Left ventricle myocardium superior (tissue), 1 donor: ENCODE measurements around the gene EDEM1. TPM values are rescaled to one million over a fixed set of nuclear protein-coding genes. Genes with fewer than 3 reads are reported as not detected.

ENCODE experiments used
- ATAC-seq: fragments of 200-7000 bp; cut with Tn5 transposase; one replicate; pipeline ENCODE4 v1.9.1; 2020; ENCODE audit warnings: mild to moderate bottlenecking, moderate library complexity
- DNase-seq: peaks from one replicate; pipeline ENCODE4 v3.0.0-alpha.2; 2020
- intact Hi-C: fragments of 100-400 bp; cut with micrococcal nuclease; formaldehyde crosslinking; loops from one replicate; pipeline ENCODE4 v1.11.0; 2022
- total RNA-seq: library from RNA; stranded (reverse); fragmentation: NEBNext Ultra II Directional; extraction: Animal tissue kit (Norgen Biotek cat#: 25700); gene quantifications from one replicate; pipeline ENCODE4 v1.2.1, GENCODE V29; 2021
- donor health status: DM: no; HTN: yes; CAD: no; lungs with severe emphysema.

The EDEM1 gene
- total RNA-seq, 1 donor from 2014 or later: 6.1 TPM

DNA sequence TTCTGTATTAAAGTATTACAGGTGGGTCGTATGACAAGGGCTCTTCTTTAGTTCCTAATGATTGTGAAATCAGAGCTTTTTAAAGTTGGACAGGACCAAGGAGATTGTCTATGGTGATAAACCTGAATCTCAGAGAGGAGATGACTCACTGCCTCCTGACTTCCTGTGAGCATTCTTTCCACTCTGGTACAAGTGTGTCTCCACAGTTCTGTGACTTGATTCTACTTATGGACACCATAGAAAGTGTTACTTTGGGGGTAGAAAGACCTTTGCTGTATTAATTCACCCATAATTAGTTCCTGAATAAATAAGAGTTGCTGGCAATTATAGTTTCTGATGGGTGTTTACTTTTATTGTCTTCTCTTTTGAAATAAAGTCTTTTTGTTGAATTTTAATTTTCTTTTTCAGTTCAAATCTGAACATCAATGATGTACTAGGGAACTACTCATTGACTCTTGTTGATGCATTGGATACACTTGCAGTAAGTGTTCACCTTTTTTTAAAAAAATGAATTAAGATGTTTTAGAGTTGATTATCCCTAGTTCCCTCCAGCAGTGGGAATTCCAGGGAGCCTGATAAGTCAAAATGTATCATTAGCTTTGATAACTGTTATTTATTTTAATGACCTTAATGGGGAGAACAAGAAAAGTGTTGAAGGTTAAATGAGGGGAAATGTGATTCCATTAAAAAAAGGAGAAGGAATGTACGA, 7.4 kb downstream of the EDEM1 start:
- intact Hi-C loops: no loop called here
- ATAC-seq: peak; percentile 61
- DNase-seq: no peak

DNA sequence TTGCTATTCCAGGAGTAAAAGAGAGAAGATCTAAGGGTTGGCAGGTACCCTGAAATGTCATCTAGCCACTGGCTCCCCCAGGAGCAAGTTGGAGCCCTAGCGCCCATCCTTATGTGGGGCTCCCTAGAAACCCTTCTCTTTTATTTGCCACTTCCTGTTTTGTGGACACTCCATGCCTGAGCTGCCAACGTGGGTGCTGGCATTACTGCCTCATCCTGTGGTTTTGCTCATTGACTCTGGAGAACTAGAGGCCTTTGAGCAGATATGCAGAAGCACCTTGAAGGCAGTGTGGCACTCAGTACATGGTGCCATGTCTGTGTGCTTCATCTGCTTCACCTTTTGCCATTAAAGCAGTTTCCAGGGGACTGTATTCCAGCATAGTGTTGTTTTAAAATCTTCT, 8.1 kb downstream of the EDEM1 start:
- DNase-seq (peak; percentile 39), ATAC-seq (peak; percentile 46)
- intact Hi-C loops: no loop called here

DNA sequence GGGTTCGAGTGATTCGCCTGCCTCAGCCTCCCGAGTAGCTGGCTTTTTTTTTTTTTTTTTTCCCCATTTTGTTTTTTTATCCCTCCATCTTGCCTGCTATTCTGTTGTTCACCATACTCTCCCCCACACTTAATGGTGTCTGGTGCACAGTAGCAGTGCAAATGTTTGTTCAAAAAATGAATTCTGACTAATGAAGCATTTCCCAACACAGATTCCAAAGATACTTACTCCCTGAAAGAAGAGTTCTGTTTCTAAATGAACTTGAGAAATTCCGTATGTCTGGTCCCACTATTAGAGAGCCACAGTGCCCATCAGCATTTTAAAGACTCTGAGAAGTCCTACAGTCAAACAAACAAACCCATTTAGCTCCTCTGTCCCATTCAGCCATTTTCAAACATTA, 9.5 kb downstream of the EDEM1 start:
- DNase-seq: no peak
- intact Hi-C loops: no loop called here
- ATAC-seq: no peak

DNA sequence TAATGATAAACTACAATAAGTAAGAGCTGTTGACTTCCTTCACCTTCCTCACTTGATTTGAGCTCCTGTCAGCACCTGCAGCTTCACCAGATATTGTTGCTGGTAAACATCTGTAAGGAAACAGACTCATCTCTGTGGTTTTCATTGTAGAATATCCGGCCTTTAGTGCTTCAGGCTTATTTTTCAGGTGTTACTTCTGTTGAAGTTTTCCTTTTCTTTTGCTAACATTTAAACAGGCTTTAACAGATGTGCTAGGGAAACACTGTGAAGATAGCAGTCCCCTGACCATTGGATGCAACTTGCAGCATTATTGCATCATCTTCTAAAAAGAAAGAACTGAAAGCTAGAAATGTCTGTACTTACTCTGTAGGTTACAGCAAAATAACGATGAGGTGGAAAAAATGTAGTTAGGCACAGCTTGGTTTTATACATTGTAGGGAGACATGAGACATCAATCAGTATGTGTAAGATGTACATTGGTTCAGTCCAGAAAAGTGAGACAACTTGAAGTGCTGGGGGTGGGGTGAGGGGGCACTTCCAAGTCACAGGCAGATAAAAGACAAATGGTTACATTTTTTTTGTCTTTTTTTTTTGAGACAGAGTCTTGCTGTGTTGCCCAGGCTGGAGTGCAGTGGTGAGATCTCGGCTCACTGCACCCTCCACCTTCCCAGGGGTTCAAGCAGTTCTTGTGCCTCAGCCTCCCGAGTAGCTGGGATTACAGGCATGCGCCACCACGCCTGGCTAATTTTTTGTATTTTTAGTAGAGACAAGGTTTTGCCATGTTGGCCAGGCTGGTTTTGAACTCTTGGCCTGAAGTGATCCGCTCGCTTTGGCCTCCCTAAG, 10.2 kb downstream of the EDEM1 start:
- DNase-seq (no peak), ATAC-seq (peak; percentile 54)
- intact Hi-C loops: no loop called here

DNA sequence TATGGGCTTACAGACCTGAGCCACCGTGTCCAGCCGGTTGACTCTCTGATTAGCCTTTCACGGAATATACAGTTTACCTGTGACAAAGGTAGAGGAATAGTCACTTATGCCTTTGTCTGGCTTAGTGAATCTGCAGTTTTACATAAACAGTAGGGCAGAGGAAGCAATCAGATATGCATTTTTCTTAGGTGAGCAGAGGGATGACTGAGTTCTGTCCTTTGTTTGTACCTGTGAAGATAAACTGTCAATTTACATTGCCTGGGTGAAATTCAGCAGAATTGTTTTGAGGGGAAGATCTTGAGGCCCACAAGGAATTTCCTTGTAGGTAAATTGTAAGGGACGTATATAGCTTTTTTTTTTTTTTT, 10.8 kb downstream of the EDEM1 start:
- ATAC-seq (no peak), DNase-seq (no peak)
- intact Hi-C loops: no loop called here

DNA sequence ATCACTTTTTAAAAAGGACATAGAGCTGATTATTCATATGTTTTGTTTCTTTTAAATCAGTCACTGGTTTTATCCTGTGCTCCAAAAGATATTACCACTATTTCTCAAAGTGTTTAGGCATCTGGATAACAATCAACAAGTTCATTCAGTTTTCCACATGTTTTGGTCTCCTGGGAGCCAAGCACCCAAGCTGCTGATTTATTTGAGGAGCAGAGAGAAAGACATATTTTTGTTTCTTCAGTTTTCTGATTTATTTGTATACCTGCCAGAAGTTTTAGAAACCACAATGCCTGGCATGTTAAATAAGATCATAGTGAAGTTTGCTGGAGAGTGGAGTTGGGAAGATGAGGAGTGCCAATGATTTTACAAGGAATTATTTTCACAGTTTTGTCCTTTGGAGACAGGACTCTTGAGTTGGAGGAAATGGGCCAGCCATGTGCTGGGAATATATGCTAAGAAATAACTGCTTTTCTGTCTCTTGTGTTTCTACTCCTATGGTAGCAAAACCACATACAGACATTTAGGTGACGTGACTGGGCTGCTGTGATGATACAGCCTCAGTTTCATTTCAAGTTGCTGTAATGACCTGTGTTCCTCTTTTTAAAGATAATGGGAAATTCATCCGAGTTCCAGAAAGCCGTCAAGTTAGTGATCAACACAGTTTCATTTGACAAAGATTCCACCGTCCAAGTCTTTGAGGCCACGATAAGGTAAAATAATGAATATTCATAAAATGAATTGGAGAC, 11.7 kb downstream of the EDEM1 start:
- DNase-seq: no peak
- intact Hi-C loops: no loop called here
- no peak for ATAC-seq

DNA sequence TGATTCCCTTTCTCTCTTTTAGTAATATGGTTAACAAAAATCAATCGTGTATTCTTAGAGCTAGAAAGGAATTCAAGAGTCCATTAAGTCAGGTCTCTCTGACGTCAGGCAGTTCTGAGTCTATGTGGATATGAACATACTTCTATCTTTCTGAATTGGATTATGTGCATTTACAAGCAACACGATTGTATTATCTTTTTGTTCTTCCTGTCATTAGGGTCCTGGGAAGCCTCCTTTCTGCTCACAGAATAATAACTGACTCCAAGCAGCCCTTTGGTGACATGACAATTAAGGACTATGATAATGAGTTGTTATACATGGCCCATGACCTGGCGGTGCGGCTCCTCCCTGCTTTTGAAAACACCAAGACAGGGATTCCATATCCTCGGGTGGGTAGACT, 14.0 kb downstream of the EDEM1 start:
- DNase-seq (no peak), ATAC-seq (no peak)
- intact Hi-C loops: no loop called here

DNA sequence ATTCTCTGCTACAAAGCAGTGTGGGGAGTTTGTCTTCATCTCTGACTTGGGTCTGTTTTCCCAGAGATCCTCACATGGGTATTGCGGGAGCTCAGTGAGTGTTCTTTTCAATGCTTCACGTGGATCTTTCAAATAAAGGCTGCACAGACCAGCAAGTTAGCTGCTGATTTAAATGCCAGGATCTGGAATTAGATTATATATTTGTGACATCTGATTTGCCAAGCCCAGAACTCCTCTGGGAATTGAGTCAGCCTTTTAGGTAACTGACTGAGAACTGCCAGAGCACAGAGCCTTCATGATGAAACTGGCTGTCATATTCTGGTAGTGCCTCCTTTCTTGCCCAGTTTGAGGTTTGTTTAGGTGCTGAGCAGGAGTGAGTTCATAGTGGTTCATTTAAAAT, 14.7 kb downstream of the EDEM1 start:
- intact Hi-C loops: no loop called here
- DNase-seq: no peak
- ATAC-seq: no peak

DNA sequence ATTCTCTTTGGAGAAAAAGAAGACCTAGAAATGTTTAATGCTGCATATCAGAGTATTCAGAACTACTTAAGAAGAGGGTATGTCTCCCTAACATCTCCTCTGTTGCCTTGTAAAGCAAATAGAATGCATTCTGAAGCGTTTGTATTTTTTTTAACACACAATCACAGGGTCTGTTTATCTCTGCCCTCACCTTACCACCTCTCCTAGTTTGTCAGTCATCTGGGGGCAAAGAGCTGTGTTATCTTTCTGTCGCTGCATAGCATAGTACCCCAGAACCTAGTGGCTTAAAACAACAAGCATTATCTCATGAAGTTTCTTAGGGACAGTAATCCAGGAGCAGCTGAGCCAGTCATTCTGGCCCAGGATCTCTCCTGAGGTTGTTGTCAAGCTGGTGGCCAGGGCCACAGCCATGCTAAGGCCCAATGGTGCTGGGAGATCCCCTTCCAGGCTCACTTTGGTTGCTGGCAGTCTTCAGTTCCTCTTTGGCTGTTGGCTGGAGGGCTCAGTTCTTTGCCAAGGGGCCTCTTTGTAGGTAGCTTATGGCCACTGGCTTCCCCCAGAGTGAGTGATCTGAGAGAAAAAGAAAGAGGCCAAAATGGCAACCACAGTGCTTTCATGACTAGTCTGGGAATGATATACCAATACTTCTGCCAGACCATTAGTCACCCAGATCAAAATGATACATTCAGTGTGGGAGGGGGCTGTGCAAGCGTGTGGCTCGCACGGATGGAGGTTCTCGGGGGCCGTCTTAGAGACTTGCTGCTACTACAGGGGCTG, 17.8 kb downstream of the EDEM1 start:
- no peak for ATAC-seq
- intact Hi-C loops: no loop called here
- no peak for DNase-seq

DNA sequence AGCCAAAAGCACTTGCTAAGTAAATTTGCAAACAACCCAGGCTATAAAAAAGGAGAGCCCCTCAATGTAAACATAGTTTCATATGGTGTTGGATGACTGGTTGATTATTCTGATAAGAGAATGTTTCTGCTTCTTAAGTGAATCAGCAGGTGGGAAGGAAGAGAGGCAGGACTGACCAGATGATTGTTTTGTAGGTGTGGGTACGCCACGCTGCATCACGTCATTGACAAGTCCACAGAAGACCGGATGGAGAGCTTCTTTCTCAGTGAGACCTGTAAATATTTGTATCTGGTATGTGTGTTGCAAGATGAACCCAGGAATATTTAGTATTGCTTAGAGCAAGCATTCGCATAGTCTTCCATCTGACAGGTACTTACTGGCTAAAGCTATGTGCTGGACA, 23.4 kb downstream of the EDEM1 start:
- DNase-seq: no peak
- intact Hi-C loops: no loop called here
- no peak for ATAC-seq

DNA sequence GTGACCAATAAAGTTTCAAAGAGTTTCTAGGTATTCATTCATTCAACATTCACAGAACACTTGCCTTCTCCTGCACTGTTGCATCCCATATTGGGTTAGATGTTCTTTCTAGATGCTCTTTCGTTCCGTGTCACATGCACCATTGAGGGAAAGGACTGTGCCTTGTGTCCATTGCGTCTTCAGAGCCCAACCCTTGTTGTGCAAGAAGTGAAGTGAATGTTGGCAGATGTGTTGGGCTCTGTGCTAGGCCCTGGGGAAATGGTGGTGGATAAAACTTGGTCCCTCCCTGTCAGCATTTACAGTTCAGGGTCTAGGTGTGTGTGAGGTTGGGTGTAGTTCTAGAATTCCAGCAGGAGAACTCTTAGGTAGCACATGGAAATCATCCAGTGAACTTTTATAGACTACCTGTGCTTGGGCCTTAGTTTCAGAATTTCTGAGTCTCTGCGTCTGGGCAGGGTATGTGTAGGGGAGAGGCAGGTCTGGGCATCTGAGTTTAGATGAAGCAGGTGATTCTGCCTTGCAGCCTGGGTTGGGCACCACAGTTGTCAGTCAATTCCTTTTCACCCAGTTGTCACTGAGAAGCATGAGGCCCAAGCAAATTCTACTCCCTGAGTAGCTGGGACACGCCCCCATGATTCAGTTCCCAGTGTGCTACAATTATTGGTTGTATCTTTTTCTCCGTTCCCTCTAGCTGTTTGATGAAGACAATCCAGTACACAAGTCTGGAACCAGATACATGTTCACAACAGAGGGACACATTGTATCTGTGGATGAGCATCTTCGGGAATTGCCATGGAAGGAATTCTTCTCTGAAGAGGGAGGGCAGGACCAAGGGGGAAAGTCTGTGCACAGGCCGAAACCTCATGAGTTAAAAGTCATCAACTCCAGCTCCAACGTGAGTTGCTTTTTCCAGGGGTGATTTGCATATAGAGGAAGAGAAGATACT, 25.4 kb downstream of the EDEM1 start:
- DNase-seq (no peak), ATAC-seq (no peak)
- intact Hi-C loops: no loop called here

DNA sequence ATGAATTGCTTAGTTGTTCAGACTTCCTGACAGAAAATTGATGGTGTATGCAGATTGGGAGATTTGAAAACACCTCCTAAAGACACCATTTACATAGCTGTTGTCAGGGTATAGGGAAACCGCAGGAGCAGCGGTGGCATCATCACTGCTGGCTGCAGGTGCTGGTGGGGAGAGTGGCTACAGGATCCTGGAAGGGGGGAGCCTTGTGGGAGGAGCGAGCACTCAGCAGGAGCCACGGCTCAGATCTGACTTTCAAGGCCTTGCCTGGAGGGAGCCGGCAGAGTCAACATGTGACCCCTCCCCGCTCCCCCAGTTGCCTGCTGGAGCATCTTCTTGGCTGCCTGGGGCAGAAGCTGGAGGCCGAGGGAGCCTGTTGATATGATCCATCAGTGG, 26.1 kb downstream of the EDEM1 start:
- ATAC-seq: no peak
- DNase-seq: no peak
- intact Hi-C loops: no loop called here

DNA sequence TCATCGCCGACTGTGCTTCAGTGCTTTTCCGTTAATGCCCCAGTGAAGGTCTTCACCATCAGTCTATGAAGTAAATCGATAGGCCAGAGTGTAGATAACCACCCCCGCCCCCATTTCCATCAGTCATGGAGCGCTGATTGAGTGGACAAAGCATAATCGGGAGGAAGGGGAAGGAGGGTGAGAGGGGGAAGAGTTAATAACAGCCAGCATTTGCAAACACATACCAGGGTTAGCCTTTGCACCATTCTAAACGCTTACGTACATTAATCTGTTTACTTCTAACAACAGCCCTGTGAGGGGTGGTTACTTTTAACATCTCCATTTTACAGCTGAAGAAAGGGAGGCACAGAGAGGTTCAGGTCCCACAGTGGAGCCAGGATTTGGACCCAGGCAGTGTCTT, 26.8 kb downstream of the EDEM1 start:
- intact Hi-C loops: no loop called here
- no peak for ATAC-seq
- DNase-seq: no peak

DNA sequence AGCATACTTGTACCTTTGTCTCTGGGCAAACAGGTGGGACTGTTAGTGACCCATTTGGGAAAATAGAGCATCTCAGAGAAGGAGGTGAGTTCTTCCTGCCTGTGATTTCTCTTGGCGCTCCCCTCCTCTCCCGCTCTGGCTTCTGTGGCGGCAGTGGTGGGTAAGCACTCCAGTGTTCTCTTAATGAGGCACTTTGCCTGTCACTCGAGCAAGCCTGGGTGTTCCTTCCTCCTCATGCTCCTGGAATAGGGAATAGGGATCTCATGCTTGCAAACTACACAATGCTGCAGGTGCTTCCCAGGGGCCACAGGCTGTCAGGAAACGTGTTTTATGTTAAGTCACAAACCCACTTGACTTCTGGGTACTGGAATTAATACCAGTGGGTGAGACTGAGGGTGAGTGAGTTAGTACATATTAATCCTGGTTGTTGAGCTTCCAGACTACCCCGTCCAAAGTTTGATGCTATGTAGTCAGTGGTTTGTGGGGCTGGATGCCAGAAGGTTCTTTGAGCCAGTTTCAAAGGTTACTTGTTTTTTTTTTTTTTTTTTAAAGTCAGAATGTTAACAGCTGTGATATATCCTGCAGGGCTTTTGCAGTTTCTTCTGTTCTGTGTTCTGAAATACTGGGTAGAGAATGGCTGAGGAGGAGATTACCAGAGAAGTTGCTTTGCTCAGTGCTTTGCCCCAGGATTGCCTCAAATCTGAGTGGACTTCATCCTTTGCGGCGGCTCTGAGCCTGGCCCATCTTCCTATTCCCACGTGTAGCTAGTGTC, 30.5 kb downstream of the EDEM1 start:
- ATAC-seq (peak; percentile 41), DNase-seq (no peak)
- intact Hi-C loops: no loop called here

DNA sequence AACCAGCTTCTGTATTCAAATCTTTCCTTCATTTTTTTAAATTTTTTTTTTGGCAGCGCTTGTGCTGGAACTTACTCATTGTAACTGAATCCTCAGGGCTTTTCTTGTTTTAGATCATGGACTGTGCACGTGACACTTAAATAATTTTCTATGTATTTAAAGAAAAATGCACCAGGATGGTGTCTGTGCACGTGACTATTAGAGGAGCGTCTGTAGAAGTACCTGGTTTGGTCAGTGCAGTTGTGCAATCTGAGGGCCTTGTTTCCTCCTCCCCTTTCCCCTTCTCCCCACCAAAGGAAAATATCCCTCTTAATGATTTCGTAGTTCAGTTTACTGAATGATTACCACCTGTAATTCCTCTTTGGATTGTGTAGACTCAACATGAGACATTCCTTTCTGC, 31.3 kb downstream of the EDEM1 start:
- DNase-seq (no peak), ATAC-seq (no peak)
- intact Hi-C loops: no loop called here

DNA sequence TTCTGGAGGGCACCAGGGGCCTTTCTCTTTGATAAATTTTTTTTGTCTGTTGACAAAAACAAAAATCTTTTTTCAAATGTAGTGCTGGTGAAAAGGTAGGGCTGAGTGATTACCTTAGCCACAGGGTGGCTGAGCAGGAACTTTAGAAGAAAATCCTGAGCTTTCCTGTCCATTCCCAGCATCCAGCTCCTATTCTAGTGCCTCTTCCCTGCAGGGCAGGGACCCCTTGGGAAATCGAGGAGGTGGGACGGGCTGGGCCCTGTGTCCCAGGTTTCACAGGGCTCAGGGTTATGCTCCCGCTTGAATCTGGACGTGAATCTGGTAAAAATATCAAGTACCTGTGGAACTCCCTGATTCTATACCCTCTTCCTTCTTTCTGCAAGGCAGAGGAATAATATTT, 31.7 kb downstream of the EDEM1 start:
- ATAC-seq (no peak), DNase-seq (no peak)
- intact Hi-C loops: no loop called here

DNA sequence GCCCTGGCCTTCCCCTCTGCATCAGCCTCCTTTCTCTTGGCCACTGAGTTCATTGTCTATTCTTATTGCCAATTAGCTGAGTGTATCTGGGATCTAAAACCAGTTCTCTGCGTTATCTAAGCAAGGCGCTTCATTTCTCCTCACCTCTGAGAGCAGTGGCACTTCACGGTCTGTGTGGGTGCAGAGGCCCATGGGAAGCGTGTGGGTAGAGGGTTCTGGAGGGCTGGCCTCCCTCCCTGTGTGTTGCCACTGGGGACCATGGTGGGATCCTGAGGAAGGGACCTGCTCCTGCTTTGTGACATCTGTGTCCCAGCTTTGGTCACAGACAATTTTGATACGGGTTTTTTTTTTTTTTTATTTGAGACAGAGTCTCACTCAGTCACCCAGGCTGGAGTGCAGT, 32.7 kb downstream of the EDEM1 start:
- DNase-seq: no peak
- ATAC-seq: peak; percentile 23
- intact Hi-C loops: no loop called here
